Ovary (tissue), 9 donors: ENCODE measurements around the gene AASS. TPM values are rescaled to one million over a fixed set of nuclear protein-coding genes. Genes with fewer than 3 reads are reported as not detected.

Source experiments
- DNase-seq, 5 donors: peaks; one replicate each; pipeline ENCODE4 v3.0.0-alpha.2; 2019 to 2020
- H3K27ac ChIP-seq, 2 donors: fragments of 200-600 bp; one replicate each; pipeline versions ENCODE4 v1.5.1 to v1.8.0; 2019 to 2022
- H3K27me3 ChIP-seq: fragments of 200-600 bp; one replicate; pipeline ENCODE4 v1.8.0; 2022
- H3K36me3 ChIP-seq: fragments of 200-600 bp; sonication (generic); one replicate; pipeline ENCODE4 v1.5.1; 2019
- H3K4me1 ChIP-seq: one replicate; pipeline ENCODE4 v1.8.1; 2013; ENCODE audit warnings: mild to moderate bottlenecking, moderate library complexity; ENCODE audit not compliant: insufficient read depth
- H3K4me3 ChIP-seq: fragments of 200-600 bp; sonication (generic); one replicate; pipeline ENCODE4 v1.5.1; 2017
- H3K9me3 ChIP-seq, 2 donors: fragments of 200-600 bp in 1 of 2; sonication (generic) in 1 of 2; one replicate each; pipeline versions ENCODE4 v1.5.1 to v1.8.1; 2013 to 2019; ENCODE audit warnings: mild to moderate bottlenecking in 1 of 2, moderate library complexity in 1 of 2
- CTCF ChIP-seq, 3 donors: fragments of 450-650 bp in 2 of 3; fragments of 200-600 bp in 1 of 3; IDR thresholded peaks; one replicate each; pipeline versions ENCODE4 v1.5.1 to v1.8.0; 2016 to 2022; ENCODE audit warnings: antibody characterized with exemption in 3 of 3, mild to moderate bottlenecking in 1 of 3
- EP300 ChIP-seq: sonication (generic); formaldehyde crosslinking; IDR thresholded peaks from one replicate; pipeline ENCODE4 v1.6.1; 2017; ENCODE audit warnings: antibody characterized with exemption
- POLR2A ChIP-seq: fragments of 450-650 bp; IDR thresholded peaks from one replicate; pipeline ENCODE4 v1.6.1; 2017; ENCODE audit warnings: antibody characterized with exemption, mild to moderate bottlenecking, moderate library complexity
- WGBS, 3 donors: extraction: QIAGEN DNeasy Blood & Tissue Kit in 1 of 3; methylation state at CpG; one replicate each; pipeline versions ENCODE4 v1.1.5 to v1.1.7; 2013 to 2017; 5-methylcytosine and 5-hydroxymethylcytosine counted together
- intact Hi-C, 4 donors: fragments of 100-400 bp; cut with DNase I; formaldehyde crosslinking; loops; one replicate each; pipeline versions ENCODE4 v1.11.0 to v1.15.1; 2022 to 2023
- polyA plus RNA-seq, 2 donors: library from polyadenylated mRNA; stranded (reverse); fragments of 200-250 nt in 1 of 2; fragments of 350-450 nt in 1 of 2; fragmentation: Illumina TruSeq in 1 of 2; extraction: RNeasy Lipid Tissue Mini Kit (QIAGEN cat#74804) in 1 of 2; gene quantifications; one replicate each; pipeline ENCODE4 v1.2.3, GENCODE V29; 2013 to 2014
- small RNA-seq: library from RNA; depleted of rRNA; stranded (forward); fragments of <200 nt; gene quantifications from one replicate; pipeline ENCODE3, GENCODE V24; 2016
- total RNA-seq, 7 donors: library from RNA; depleted of rRNA in 2 of 7; stranded (reverse); fragments of >200 nt in 2 of 7; fragmentation: NEBNext Ultra II Directional in 3 of 7; extraction: Animal tissue kit (Norgen Biotek cat#: 25700) in 3 of 7; gene quantifications; one replicate each; pipeline versions ENCODE4 v1.1.0 to v1.2.4, GENCODE V29; 2016 to 2023
- donor health status: DM: no; HTN: no; CAD: no; lungs with moderate emphysema.
- donor health status: DM: no; HTN: no; CAD: no.
- donor health status: Bipolar disorder and iron deficiency.
- donor health status: DM: yes; HTN: yes; CAD: no.
- donor health status: DM: no; HTN: no; CAD: no.
- donor health status: DM: yes; HTN: yes; CAD: no.

AASS gene
- total and polyA plus RNA-seq, 9 donors: 26.1 to 97.6 (median 59.0) TPM

- Histone ChIP-seq H3K4me1 (no peaks in the 10 kb centered on the region), H3K27me3 (no peaks in the 10 kb centered on the region), H3K9me3 (no peaks in the 10 kb centered on the region), H3K36me3 (no peaks in the 10 kb centered on the region), H3K27ac (no peak overlapping the region), H3K4me3 (no peak overlapping the region)
- DNase-seq: no peak
- intact Hi-C loops: no loop called here
- TF ChIP-seq POLR2A: no peak
- no peak for TF ChIP-seq CTCF (IDR thresholded peaks at IDR 0.05)
- TF ChIP-seq EP300: no peak
- 81 to 89% (median 87%) methylated on average over 1 of the region's 1 CpG for WGBS, 3 donors
Observed at GRCh38 chr7:122033641-122034040, 110.4 kb downstream of the AASS start.

- no peak for DNase-seq
- Histone ChIP-seq H3K4me3 (no peak overlapping the region), H3K36me3 (no peaks in the 10 kb centered on the region), H3K9me3 (no peaks in the 10 kb centered on the region), H3K27ac (no peak overlapping the region), H3K4me1 (no peaks in the 10 kb centered on the region), H3K27me3 (no peaks in the 10 kb centered on the region)
- 92 to 96% (median 95%) methylated on average over 2 of the region's 2 CpGs for WGBS, 3 donors
- intact Hi-C loops: no loop called here
- TF ChIP-seq CTCF (IDR thresholded peaks at IDR 0.05) (no peak), EP300 (no peak), POLR2A (no peak)
Observed at GRCh38 chr7:122027058-122027457, 117.0 kb downstream of the AASS start.

Small RNAs within 50 kb of the gene (small RNA-seq; reads per million reads assigned to genes)
- gene RNU7-154P: not detected

Other genes with a start within 250 kb of the AASS start
- not detected for gene FEZF1, start 160.5 kb upstream of the AASS start, total RNA-seq
- gene FEZF1, start 160.5 kb upstream of the AASS start, polyA plus RNA-seq: not detected